Measurements from ENCODE around the gene CHPF2. TPM values are rescaled to one million over a fixed set of nuclear protein-coding genes. Genes with fewer than 3 reads are reported as not detected.

CHPF2 gene, protein sequence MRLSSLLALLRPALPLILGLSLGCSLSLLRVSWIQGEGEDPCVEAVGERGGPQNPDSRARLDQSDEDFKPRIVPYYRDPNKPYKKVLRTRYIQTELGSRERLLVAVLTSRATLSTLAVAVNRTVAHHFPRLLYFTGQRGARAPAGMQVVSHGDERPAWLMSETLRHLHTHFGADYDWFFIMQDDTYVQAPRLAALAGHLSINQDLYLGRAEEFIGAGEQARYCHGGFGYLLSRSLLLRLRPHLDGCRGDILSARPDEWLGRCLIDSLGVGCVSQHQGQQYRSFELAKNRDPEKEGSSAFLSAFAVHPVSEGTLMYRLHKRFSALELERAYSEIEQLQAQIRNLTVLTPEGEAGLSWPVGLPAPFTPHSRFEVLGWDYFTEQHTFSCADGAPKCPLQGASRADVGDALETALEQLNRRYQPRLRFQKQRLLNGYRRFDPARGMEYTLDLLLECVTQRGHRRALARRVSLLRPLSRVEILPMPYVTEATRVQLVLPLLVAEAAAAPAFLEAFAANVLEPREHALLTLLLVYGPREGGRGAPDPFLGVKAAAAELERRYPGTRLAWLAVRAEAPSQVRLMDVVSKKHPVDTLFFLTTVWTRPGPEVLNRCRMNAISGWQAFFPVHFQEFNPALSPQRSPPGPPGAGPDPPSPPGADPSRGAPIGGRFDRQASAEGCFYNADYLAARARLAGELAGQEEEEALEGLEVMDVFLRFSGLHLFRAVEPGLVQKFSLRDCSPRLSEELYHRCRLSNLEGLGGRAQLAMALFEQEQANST
- polyA plus RNA-seq = 0.94 and 2.9 TPM in 2 replicates

GRCh38 chr7:151232091-151232916 lies at the start of gene CHPF2:
CHPF2 (plus strand) TSS chr7:151232483; CDS start chr7:151234012, 1,529 bp downstream.

GRCh38 chr7:151186640-151187408 lies 45.5 kb upstream of the CHPF2 start, which contains the start of gene ASB10:
ASB10 (minus strand) TSS chr7:151187250; CDS start chr7:151187130, 120 bp downstream.

DNA sequence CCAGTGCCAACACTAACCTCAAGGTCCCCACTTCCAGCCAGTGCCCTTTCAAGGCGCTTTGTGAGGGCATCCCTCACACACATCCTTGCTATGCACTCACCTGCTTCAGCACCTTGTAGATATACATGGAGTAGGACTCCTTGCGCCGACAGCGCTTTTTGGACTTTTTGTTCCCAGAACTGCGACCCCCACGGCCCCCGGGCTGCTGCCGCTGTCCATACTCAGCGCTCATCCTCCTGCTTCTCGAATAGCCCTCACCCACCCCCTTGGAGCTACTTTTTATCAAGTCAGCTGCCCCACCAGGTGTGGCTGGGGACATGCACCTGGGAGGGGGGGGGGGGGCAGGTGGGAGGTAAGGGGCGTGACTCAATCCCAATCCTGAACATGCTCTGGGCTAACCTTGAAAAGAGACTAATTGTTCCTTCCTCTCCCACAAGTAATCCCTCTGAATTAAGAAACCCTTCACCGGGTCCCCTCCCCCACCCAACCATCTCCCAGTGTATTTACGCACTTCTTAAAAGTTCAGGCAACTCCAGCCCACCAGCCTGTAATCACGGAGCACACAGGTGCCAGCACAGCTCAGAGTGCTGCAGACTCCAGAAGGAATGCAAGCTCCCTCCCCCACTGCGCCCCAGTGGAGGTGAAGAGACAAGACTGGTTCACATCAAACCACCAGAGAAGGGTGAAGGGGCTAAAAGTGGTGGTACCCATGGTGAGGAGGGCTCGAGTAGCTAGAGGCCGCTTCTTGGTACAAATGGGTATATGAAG lies 22.0 kb upstream of the CHPF2 start, which contains the start of gene H2BK1:
TSS of gene H2BK1 (minus strand) at position 402 of the 768 bp plus-strand sequence. CDS start at position 232, 170 bp downstream.

GRCh38 chr7:151226875-151227782 lies 5.2 kb upstream of the CHPF2 start, which contains the start of gene ABCF2:
ABCF2 (minus strand) TSS chr7:151227205; CDS start chr7:151226458, 747 bp downstream.

DNA sequence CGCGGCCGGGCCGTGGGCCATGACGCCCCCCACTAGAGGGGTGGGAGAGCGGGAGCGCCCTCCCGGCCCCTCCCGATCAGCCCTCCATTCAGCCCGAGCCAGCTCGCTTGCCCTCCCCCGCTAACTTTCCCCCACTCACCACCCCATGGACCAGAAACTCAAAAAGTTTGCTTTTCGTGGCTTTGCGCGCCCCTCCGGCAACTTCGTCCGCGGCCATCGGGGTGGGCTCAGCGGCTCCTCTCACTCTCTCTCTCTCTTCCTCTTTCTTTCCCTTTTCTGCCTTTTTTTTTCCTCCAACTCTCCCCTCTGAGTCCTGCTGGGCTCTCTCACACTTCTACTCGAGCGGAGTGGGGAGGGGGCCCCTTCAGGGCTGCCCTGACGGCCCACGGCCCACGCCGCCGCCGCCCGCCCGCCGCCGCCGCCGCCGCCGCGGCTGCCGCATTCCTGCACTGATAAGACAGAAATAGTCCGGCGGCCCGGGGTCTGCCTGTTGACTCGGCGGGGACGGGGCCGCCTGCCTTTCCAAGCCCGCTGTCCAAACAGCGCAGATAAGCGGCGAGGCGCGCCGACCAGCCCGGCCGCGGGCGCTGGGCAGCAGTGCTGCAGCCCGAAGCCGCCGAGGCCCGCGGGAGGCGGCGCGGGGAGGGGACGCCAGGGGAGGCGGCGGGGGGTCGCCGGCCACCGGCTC lies 16.2 kb downstream of the CHPF2 start, which contains the start of gene SMARCD3:
TSS of gene SMARCD3 (minus strand) at position 349 of the 688 bp plus-strand sequence. CDS start at position 217, 132 bp downstream.

Other genes starting within 250 kb of the CHPF2 start
- gene NOS3, start 241.5 kb upstream of the CHPF2 start, polyA plus RNA-seq = not detected in 2 replicates
- gene ATG9B, start 208.0 kb upstream of the CHPF2 start, polyA plus RNA-seq = 2.2 TPM in 2 replicates
- gene ABCB8, start 204.0 kb upstream of the CHPF2 start, polyA plus RNA-seq = 2.3 and 3.6 TPM in 2 replicates
- gene ASIC3, start 184.0 kb upstream of the CHPF2 start, polyA plus RNA-seq = 3.1 and 3.3 TPM in 2 replicates
- gene CDK5, start 174.6 kb upstream of the CHPF2 start, polyA plus RNA-seq = 109 and 121 TPM in 2 replicates
- gene SLC4A2, start 172.9 kb upstream of the CHPF2 start, polyA plus RNA-seq = 2.2 and 8.2 TPM in 2 replicates
- 1.3 and 1.9 TPM in 2 replicates for gene FASTK, start 151.7 kb upstream of the CHPF2 start, polyA plus RNA-seq
- 0.53 TPM in 1 of 2 replicates, not detected in the other for gene TMUB1, start 149.0 kb upstream of the CHPF2 start, polyA plus RNA-seq
- 15.5 and 22.0 TPM in 2 replicates for gene AGAP3, start 146.0 kb upstream of the CHPF2 start, polyA plus RNA-seq
- not detected in 2 replicates for gene GBX1, start 64.8 kb upstream of the CHPF2 start, polyA plus RNA-seq
- not detected in 2 replicates for gene ASB10, start 45.2 kb upstream of the CHPF2 start, polyA plus RNA-seq
- gene H2BK1, start 22.0 kb upstream of the CHPF2 start, polyA plus RNA-seq = not detected in 2 replicates
- 11.9 and 16.6 TPM in 2 replicates for gene ABCF2, start 5.3 kb upstream of the CHPF2 start, polyA plus RNA-seq
- 9.6 and 10.6 TPM in 2 replicates for gene SMARCD3, start 16.2 kb downstream of the CHPF2 start, polyA plus RNA-seq
- gene NUB1, start 109.3 kb downstream of the CHPF2 start, polyA plus RNA-seq = 48.8 and 56.7 TPM in 2 replicates
- gene WDR86, start 177.6 kb downstream of the CHPF2 start, polyA plus RNA-seq = not detected in 2 replicates
- not detected in 2 replicates for gene CRYGN, start 207.7 kb downstream of the CHPF2 start, polyA plus RNA-seq

All from Purkinje cell (primary cell).